Fibroblast of peridontal ligament (primary cell): ENCODE measurements around the gene S1PR2.
"Not testable (repeated sequence)": the region's sequence is repeated elsewhere in the genome, so short reads cannot be mapped to it uniquely, and the experiment has no call there.

Source experiments
- DNase-seq: peaks from one replicate; pipeline ENCODE4 v3.0.0-alpha.2; 2010; ENCODE audit errors: extremely low read depth

Gene S1PR2

DNA sequence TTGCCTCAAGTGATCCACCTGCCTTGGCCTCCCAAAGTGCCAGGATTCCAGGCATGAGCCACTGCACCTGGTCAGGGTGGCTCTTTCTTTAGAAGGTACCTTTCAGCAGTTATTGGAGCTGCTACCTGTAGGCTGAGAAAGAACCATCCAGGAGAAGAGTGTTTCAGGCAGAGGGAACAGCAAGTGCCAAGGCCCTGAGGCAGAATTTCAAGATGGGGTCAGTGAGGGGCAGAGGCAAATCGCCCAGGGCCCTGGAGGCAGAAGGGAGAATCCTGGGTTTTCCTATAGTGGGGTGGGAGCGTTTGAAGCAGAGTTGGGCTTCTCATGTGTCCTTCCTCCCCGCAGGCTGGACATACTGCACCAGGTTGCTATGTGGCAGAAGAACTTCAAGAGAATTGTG lies 23.1 kb upstream of the S1PR2 start:
- no peak for DNase-seq

DNA sequence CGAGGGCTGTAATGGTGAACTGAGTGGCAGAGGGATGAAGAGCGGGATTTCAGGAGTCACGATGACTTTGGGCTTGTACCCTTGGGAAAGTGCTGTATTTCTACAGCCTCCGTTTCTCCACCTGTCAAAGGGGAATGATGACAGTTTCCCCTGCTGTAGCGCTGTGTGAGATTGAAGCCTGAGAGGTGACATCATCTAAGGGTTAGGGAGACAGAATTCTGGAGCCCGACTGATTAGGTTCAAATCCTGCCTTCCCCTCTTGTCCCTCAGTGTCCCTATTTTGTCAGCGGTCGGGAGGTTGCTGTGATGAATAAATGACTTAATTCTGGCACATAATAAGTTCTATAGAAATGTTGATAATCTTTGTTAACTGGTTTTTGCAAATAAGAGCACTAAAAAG lies 21.6 kb upstream of the S1PR2 start:
- DNase-seq: no peak

DNA sequence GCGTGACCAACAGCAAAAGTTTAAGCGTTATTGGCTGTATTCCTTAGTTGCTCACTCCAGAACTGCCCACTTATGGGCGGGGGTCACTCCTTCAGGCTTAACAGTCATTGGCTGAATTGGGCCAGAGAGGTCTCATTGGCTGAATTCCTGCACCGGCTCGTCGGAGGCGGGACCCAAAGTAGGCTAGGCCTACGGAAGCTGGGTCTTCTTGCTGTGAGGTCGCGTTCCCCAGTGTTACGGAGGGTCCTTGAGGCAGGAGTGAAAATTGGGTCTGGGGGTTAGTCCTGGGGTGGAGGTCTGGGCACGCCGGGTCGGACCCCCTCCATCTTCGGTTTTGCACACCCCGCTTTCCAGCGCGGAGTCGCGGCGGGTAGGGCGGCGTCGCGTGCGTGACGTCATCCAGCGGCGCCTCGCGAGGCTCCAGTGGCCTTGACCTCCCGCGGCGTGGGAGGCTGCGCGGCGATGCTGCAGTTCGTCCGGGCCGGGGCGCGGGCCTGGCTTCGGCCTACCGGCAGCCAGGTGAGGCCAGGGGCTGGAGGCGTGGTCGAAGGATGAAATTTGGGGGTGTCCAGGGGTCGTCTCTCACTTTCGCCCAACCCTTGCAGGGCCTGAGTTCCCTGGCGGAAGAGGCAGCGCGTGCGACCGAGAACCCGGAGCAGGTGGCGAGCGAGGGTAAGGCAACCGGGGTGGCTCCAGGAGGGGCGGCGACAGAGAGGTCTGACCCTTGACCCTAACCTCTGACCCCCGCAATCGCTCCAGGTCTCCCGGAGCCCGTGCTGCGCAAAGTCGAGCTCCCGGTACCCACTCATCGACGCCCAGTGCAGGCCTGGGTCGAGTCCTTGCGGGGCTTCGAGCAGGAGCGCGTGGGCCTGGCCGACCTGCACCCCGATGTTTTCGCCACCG lies 20.9 kb upstream of the S1PR2 start, which contains the start of gene MRPL4:
Gene MRPL4 (plus strand): TSS at position 423 of the 903 bp plus-strand sequence. CDS start 40 bp downstream, at position 463.
- DNase-seq: peak; percentile 98

DNA sequence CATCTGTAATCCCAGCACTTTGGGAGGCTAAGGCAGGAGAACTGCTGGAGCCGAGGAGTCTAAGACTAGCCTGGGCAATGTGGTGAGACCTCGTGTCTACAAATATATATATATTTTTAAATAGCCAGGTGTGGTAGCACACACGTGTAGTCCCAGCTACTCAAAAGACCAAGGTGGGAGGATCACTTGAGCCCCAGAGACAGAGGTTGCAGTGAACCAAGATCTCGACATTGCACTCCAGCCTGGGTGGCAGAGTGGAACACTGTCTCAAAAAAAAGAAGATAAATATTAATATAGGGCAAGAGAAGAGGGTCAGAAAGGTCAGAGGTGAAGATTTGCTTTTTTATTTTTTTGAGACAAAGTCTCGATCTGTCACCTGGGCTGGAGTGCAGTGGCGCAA lies 15.4 kb upstream of the S1PR2 start:
- no peak for DNase-seq

DNA sequence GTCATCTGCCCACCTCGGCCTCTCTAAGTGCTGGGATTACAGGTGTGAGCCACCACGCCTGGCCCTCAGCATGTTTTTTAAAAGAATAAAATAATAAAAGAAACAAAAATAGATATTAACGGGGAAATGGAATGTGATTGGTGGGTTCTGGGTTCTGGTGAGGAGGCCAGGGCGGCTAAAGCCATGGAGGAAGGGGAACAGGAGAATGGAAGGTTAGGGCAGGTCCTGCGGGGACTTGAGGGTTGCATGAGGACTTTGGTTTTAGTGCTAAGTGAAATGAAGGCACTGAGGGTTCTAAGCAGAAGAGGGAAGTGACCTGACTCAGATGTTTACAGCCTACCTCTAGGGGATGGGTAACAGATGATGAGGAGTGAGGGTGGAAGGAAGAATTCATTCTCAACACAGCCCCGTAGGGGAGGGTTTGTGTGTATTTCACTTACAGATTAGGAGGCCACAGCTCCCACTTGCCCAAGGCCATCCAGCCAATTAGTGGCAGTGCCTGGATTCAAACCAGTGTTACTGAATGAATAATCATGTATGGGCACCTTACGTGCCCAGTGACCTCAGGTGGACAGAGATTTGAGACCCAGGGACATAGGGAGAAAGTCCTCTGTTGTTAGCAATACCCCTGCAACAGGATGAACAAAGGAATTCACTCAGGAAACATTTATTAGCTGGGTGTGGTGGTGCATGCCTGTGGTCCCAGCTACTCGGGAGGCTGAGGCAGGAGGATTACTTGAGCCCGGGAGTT lies 14.2 kb upstream of the S1PR2 start:
- DNase-seq: no peak

DNA sequence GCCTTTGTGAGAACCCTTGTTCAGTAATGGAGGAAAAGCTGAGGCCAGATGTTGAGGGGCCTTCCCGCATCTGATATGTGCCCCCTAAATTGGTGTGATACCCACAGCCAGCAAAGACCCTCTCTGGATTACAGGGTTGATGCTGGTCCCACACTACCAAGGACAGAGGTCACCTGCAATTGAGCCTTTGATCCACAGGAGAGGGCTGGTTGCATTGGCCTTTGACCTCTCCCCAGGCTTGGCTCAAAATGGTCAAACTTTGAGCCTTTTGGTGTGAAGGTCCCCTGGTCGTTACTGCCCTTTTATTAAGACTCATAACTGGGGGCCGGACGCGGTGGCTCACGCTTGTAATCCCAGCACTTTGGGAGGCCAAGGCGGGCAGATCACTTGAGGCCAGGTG lies 12.5 kb upstream of the S1PR2 start:
- DNase-seq: no peak

DNA sequence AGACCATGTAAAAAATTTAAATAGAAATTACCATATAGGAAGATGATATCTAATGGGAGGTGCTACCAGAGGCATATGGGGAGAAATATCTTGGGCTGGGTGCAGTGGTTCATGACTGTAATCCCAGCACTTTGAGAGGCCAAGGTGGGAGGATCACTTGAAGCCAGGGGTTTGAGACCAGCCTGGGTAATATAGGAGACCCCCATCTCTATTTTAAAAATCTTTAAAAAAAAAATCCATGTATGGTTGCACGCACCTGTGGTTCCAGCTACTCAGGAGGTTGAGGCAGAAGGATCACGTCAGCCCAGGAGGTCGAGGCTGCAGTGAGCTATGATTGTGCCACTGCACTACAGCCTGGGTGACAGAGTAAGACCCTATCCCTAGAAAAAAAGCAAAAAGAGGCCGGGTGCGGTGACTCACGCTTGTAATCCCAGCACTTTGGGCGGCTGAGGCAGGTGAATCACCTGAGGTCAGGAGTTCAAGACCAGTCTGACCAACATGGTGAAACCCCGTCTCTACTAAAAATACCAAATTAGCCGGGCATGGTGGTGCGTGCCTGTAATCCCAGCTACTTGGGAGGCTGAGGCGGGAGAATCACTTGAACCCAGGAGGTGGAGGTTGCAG lies 10.8 kb upstream of the S1PR2 start:
- DNase-seq: not testable (repeated sequence)

DNA sequence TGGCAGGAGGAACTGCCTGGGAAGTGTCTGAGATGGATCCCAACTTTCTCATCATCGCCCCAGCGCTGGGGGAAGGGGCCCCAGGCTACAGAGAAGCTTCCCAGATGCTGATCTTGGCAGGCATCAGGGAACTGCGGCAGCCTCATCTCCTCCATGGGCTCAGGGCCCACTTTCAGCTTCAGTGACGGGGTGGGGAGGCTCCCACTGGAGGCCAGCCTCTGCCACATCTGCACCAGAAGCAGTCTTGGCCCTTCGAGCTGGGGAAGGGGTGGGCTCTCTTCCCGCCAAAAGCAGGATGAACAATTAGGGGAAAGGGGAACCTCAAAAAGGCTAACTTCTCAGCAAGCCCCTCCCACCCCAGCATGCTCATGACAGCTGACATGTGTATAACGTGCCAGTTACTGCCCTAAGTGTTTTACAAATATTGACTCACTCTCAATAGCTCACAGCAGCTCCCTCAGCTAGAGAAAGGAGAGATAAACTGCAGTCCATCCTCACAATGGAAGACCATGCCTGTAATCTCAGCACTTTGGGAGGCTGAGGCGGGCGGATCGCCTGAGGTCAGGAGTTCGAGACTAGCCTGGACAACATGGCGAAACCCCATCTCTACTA lies 7.1 kb upstream of the S1PR2 start:
- DNase-seq: peak; percentile 47

DNA sequence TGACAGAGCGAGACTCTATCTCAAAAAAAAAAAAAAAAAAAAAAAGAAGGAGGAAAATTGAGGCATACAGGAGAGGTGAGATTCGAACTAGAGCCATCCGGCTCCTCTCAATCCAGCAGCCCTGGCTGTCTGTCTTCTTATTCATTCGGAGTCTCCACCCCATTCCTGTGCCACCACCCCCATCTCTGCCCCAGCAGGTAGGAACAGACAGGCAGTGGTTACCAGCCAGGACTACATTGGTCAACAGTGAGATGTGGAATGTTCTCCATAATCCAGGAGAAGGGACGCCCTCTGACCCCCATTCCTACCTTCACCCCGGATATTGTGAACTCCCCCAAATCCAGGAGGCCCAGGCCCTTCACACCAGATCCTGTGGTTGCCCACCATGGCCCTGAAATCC lies 6.6 kb upstream of the S1PR2 start:
- no peak for DNase-seq

DNA sequence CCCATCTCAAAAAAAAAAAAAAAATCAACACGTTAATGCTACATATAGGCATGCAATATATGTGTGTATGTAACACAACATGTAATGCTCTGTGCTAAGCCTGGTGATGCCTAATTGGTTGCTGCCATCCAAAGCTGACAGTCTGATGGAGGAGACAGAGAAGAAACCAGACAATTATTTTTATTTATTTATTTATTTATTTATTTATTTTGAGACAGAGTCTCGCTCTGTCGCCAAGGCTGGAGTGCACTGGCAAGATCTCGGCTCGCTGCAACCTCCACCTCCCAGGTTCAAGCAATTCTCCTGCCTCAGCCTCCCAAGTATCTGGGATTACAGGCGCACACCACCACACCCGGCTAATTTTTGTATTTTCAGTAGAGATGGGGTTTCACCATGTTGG lies 4.3 kb upstream of the S1PR2 start:
- DNase-seq: not testable (repeated sequence)

DNA sequence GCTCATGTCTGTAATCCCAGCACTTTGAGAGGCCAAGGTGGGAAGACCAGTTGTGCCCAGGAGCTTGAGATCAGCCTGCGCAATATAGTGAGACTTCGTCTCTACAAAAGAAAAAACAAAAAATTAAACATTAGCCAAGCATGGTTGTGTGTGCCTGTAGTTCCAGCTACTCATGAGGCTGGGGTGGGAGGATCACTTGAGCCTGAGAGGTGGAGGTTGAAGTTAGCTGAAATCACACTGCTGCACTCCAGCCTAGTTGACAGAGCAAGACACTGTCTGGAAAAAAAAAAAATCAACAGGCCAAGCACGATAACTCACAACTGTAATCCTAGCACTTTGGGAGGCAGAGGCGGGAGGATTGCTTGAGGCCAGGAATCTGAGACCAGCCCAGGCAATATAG lies 3.9 kb upstream of the S1PR2 start:
- no peak for DNase-seq

DNA sequence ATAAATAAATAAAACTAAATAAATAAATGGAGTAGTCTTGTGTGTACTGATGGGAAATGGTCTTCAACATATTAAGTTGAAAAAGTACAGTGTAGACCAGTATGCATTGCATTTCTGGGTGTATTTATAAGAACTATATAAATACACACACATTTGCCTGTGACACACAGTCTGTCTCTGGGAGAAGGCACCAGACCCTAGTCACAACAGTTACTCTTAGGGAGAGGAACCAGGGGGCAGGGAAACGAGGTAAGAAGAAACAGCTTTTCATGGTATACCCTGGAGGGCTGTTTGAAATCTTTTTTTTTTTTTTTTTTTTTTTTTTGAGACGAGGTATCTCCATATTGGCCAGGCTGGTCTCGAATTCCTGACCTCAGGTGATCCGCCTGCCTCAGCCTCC lies 2.8 kb upstream of the S1PR2 start:
- no peak for DNase-seq

DNA sequence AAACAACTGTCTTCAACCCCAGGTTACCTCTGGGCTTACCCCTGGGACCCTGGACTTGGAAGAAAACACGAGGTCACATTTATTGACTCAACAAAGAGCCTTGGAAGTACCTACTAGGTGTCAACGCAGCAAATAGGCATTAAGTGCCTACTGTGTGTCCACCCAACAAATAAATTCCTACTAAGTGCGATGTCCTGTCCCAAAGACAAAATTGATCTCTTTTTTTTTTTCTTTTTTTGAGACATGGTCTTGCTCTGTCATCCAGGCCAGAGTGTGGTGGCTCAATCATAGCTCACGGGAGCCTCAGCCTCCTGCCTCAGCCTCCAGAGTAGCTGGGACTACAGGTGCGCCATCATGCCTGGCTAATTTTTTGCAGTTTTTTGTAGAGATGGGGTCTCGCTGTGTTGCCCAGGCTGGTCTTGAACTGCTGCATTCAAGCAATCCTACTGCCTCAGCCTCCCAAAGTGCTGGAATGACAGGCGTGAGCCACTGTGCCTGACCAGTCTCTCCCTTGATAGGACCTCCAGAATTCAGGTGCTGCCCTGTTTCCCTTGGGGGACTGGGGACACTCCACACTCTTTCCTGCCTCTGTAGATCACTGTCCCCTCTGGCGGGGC lies 589 bp upstream of the S1PR2 start:
- no peak for DNase-seq

DNA sequence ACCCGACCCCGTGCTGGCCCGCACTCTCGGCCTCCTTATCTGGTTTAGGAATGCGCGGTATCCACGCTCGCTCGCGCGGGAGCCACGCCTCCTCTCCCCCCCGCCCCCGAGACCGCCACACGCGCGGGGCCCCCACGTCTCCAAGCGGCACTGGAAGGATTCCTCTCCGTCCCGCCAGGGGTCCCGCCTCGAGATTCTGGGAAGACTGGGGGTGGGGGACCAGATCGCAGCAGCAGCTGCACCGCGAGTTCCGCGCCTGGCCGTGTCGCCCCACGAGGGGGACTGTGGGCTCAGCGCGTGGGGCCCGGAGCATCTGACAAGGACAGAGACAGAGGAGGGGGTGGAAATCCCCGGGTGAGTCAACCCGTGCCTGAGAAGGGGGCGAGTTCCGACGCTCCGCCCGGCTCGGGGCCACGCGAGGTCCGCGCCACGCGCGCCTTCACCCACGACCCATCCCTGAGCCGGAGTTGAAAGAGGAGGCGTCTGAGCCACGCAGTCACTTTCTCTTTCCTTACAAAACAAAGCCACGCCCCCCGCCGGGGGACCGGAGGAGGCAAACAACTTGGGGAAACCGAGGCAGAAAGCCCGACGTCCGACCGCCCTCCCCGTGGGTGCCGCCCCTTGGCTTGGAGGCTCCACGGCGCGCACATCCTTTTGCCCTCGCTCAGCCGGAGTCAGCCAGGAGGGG lies 814 bp downstream of the S1PR2 start:
- DNase-seq: peak; percentile 41

DNA sequence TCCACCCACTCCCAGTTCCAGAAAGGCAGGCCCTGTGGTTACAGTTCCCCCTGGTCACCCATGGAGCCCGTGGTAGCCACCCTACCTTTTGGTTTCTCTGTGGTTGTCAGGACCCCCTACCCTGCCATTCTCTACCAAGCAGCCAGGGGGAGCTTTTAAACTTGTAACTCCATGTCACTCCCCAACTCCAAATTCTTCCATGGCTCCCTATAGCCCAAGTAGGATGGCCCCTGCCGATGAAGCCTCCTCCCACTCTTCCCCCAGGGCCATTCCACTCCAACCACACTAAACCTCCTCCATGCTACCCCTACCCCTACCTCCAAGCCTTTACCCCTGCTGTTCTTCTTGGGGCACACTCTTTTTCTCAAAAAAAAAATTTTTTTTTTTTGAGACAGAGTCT lies 2.2 kb downstream of the S1PR2 start:
- peak; percentile 36 for DNase-seq

DNA sequence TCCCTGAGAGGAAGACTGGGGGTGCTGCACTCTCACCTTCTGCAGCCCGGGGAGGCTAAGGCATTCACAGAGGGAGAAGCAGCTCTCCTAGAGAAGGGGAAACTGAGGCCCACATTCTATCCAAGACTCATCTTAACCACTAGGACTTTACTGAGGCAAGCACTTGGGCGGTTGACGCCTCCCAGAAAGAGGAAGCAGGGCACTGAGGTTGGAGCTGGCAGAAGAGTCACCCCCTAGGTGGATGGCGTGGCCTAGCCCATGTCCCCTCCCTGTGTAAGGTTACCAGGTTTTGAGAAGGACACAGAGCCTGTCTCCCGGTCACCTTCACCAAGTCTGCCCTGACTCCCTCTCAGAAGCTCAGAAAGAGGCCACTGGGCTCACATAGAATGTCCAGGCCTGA lies 2.7 kb downstream of the S1PR2 start:
- DNase-seq: no peak

DNA sequence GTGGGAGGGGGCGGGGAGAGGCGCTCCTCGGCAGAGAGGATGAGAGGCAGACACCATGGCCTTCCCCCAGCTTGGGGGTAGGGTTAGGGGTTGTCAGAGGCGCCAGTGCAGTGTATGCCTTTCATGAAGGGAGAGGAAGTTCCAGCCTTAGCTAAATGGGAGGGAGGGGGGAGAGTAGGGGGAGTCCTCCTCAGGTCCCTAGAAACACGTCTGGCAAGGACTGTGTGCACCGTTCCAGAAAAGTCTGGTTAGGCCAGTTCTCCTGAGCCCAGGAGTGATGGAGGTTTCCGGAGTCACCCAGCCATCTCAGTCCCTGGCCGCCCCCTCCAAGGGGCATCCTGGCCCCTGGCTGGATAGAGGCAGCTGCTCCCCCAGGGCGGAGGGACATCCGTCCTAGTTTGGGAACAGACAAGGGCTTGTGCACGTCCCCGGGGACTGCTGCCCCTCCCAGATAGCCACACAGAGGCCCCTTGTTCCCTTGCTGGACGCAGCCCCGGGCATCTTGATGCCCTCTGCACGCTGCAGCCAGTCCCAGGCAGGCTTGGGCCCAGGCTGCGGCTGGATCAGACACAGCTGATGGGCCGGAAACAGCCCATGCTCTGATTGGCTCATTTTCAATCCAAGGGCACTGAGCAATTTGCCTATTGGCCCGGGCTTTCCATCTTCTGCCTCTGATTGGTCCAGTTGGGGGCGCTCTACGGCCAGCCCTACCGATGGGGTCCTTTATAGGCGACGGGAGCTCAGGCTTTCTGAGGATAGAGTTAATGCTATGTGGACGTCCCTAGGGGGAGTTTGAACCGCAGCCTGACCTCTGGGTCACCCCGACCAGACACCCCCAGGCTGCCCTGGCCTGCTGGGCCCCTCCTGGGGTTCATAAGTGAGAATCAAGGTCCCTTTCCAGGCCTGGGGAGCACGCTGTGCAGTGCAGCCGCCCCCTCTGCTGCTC lies 3.8 kb downstream of the S1PR2 start:
- DNase-seq: no peak

DNA sequence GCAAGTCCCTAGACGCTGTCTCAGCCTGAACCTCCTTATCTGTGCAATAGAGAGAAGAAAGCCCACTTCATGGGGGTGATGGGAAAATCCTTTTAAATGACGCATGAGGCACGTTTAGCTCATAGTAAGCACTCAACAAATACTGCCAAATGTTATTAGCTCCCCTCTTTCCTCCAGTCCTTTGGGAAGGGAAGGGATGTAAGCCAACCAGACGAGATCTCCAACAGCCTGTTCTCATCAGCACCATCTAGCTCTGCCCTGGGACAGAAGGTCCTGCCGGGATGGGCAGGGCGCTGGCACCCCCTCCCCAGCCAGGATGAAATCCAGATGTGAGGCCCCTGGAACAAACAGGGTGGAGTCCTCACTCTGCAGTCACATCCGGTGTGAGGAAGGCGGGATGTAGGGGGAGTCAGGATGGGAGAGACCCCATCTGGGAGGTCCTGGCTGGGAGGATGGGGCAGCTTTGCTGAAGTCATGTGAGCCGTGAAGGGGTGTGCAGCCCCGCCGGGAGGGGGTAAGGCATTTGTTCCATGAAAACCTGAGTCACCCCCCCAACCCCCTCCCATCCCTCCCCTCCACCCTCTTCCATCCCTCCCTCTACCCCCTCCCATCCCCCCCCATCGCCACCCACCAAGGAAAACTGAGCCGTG lies 4.6 kb downstream of the S1PR2 start:
- peak; percentile 97 for DNase-seq

DNA sequence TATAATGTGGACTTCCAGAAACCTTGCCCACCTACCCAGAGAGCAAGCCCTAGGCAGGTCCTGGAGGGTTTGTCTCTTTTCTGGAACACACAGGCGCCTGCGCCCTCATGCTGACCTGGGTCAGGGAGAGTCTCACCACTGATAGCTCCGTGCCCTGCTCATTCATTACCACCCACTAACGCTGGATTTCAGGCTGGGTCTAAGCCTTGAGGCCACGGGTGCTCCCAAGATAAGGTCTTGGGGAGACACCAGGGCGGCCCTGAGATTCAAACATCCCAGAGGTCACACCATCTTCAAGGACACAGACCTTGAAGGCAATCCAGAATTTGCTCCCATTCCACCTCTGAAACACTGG lies 5.1 kb downstream of the S1PR2 start:
- DNase-seq: no peak

DNA sequence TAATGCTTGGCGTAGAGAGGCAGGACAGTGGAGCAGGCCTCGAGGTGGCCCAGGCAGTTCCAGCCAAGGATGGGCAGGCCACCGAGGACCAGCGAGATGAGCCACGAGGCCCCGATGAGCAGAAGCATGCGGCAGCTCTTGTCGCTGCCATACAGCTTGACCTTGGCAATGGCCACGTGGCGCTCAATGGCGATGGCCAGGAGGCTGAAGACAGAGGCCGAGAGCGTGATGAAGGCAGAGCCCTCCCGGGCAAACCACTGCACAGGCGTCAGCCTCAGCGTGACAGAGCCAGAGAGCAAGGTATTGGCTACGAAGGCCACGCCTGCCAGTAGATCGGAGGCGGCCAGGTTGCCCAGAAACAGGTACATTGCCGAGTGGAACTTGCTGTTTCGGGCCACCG lies 6.8 kb downstream of the S1PR2 start:
- no peak for DNase-seq
